ENCODE results near the gene ABCB11.

- no peak for TF ChIP-seq POLR2A (IDR thresholded peaks at IDR 0.05)
- TF ChIP-seq CTCF (IDR thresholded peaks at IDR 0.05) = no peak
These were observed 29.9 kb downstream of the ABCB11 start for GRCh38 chr2:169001116-169001815.
